NB4 (cell line): Measurements from ENCODE around the gene GARNL3.

Experiments
- DNase-seq: peaks from one replicate; pipeline ENCODE4 v3.0.0; 2010; ENCODE audit warnings: low read depth
- H3K4me3 ChIP-seq: one replicate; pipeline ENCODE4 v1.5.1; 2011; ENCODE audit warnings: mild to moderate bottlenecking, low read depth, low read length, moderate library complexity
- CTCF ChIP-seq: IDR thresholded peaks from one replicate; pipeline ENCODE4 v1.5.1; 2012; ENCODE audit warnings: low read depth, low read length
- MYC ChIP-seq: IDR thresholded peaks from 2 replicates; pipeline ENCODE4 v1.6.1; 2011; ENCODE audit warnings: low read depth, low read length
- POLR2A ChIP-seq: IDR thresholded peaks from 2 replicates; pipeline ENCODE4 v1.6.1; 2011; ENCODE audit warnings: mild to moderate bottlenecking; ENCODE audit not compliant: insufficient read length; ENCODE audit errors: extremely low read depth
- TF ChIP-seq, protein P1 (sequence below): IDR thresholded peaks from 2 replicates; pipeline ENCODE4 v1.6.1; 2011; ENCODE audit warnings: low read depth, low read length

The GARNL3 gene

DNA sequence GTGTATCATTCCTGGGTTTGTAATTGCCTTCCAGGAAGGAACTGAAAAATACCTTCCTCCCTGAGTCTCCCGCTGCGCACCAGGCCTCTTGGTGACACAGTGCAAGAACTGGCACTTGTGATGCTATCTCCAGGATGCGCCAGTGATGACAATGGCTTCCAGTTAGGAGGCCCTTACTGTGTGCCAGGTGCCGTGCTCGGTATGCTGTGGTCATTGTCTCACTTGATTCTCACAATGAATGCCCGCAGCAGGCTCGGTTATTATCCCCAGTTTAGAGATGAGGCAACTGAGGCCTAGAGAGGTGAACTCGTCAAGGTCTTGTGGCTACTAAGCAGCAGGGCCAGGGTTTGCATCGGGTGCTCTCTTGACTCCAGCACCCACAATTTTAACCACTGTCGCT, 100.9 kb downstream of the GARNL3 start:
- no peak for DNase-seq
- TF ChIP-seq MYC (no peak), POLR2A (no peak), CTCF (no peak)
- TF ChIP-seq, protein P1, sequence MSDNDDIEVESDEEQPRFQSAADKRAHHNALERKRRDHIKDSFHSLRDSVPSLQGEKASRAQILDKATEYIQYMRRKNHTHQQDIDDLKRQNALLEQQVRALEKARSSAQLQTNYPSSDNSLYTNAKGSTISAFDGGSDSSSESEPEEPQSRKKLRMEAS: no peak
- no peak overlapping the region for H3K4me3 ChIP-seq

DNA sequence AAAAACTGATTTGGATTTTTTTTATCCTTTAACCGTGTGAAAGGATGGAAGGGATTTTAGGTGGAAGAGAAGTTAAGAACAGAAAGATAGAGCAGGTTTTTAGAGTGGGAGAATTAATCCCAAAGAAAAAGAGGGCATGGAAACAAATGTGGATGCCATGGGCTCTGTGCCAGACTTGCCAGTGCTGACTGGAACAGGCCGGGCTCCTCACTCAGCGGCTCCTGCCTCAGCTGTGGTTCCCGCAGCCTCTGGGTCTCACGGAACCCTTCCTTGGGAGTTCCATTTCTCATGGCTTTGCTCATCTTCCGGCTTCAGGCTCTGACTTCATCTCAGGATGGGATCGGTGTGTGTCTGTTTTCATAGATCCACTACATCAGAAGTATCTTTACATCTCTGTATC, 102.0 kb downstream of the GARNL3 start:
- no peak for DNase-seq
- no peak overlapping the region for H3K4me3 ChIP-seq
- no peak for TF ChIP-seq POLR2A
- no peak for TF ChIP-seq MYC
- TF ChIP-seq CTCF: no peak
- TF ChIP-seq, protein P1: no peak

GRCh38 chr9:127368852-127369402, 104.4 kb downstream of the GARNL3 start:
- no peak for DNase-seq
- H3K4me3 ChIP-seq: no peak overlapping the region
- no peak for TF ChIP-seq CTCF
- TF ChIP-seq, protein P1: no peak
- no peak for TF ChIP-seq POLR2A
- TF ChIP-seq MYC: no peak

GRCh38 chr9:127369428-127369827, 104.9 kb downstream of the GARNL3 start:
- no peak for DNase-seq
- TF ChIP-seq POLR2A (no peak), CTCF (no peak), MYC (no peak)
- TF ChIP-seq, protein P1: no peak
- H3K4me3 ChIP-seq: no peak overlapping the region

GRCh38 chr9:127370147-127370579, 105.6 kb downstream of the GARNL3 start:
- no peak for DNase-seq
- no peak for TF ChIP-seq MYC
- no peak for TF ChIP-seq CTCF
- TF ChIP-seq, protein P1: no peak
- TF ChIP-seq POLR2A: no peak
- H3K4me3 ChIP-seq: no peak overlapping the region
